Lung (tissue), 12 donors: ENCODE results near the gene ZSCAN25. TPM values are rescaled to one million over a fixed set of nuclear protein-coding genes. Genes with fewer than 3 reads are reported as not detected.

ENCODE experiments used
- ATAC-seq: fragments of 200-7000 bp; cut with Tn5 transposase; one replicate; pipeline ENCODE4 v1.9.1; 2020; ENCODE audit warnings: moderate number of reproducible peaks; ENCODE audit not compliant: insufficient read depth, low FRiP score
- DNase-seq, 3 donors: peaks; one replicate each; pipeline ENCODE4 v3.0.0-alpha.2; 2013 to 2017
- H3K27ac ChIP-seq, 2 donors: one replicate each; pipeline ENCODE4 v1.5.1; 2013; ENCODE audit warnings: mild to moderate bottlenecking in 2 of 2, moderate library complexity in 2 of 2, control low read depth in 1 of 2, inconsistent platforms in 1 of 2, low read depth in 1 of 2, low read length in 1 of 2
- H3K27me3 ChIP-seq, 3 donors: one replicate each; pipeline ENCODE4 v1.5.1; 2013; ENCODE audit warnings: low read length in 2 of 3; ENCODE audit not compliant: control insufficient read depth in 3 of 3, insufficient read depth in 3 of 3
- H3K36me3 ChIP-seq, 4 donors: one replicate each; pipeline ENCODE4 v1.5.1; 2013; ENCODE audit warnings: low read length in 4 of 4, mild to moderate bottlenecking in 1 of 4, moderate library complexity in 1 of 4; ENCODE audit not compliant: control insufficient read depth in 4 of 4, insufficient read depth in 4 of 4
- H3K4me1 ChIP-seq, 5 donors: one replicate each; pipeline ENCODE4 v1.5.1; 2013; ENCODE audit warnings: low read length in 5 of 5, mild to moderate bottlenecking in 2 of 5, moderate library complexity in 1 of 5; ENCODE audit not compliant: control insufficient read depth in 5 of 5, insufficient read depth in 5 of 5
- H3K4me3 ChIP-seq: one replicate; pipeline ENCODE4 v1.5.1; 2013; ENCODE audit warnings: mild to moderate bottlenecking, control low read depth, moderate library complexity
- H3K9ac ChIP-seq, 2 donors: one replicate each; pipeline ENCODE4 v1.5.1; 2013; ENCODE audit warnings: low read length in 2 of 2, control low read depth in 1 of 2; ENCODE audit not compliant: insufficient read depth in 1 of 2
- H3K9me3 ChIP-seq, 4 donors: one replicate each; pipeline ENCODE4 v1.5.1; 2013; ENCODE audit warnings: low read length in 3 of 4, mild to moderate bottlenecking in 1 of 4, moderate library complexity in 1 of 4; ENCODE audit not compliant: control insufficient read depth in 4 of 4, insufficient read depth in 3 of 4
- WGBS, 2 donors: extraction: QIAGEN DNeasy Blood & Tissue Kit; methylation state at CpG; one replicate each; pipeline ENCODE4 v1.1.7; 2013; 5-methylcytosine and 5-hydroxymethylcytosine counted together
- polyA plus RNA-seq, 2 donors: library from polyadenylated mRNA; stranded (reverse); fragments of 200-250 nt; gene quantifications; one replicate each; pipeline ENCODE4 v1.2.1, GENCODE V29; 2013
- total RNA-seq, 2 donors: library from RNA; depleted of rRNA in 1 of 2; stranded (reverse); fragments of >200 nt in 1 of 2; gene quantifications; one replicate each; pipeline ENCODE4 v1.2.1, GENCODE V29; 2014 to 2021
- TF ChIP-seq, protein P1 (sequence below): IDR thresholded peaks from 2 replicates; pipeline ENCODE4 v1.5.1; 2012; ENCODE audit warnings: mild to moderate bottlenecking; ENCODE audit errors: control extremely low read depth, extremely low read depth
- donor health status: control.
- donor health status: control.
- donor health status: Bipolar disorder and iron deficiency.
- donor health status: healthy.
- donor health status: DM: yes; HTN: yes; CAD: no.

Gene ZSCAN25
- total and polyA plus RNA-seq, 4 donors: 5.7 to 24.0 (median 14.1) TPM

DNA sequence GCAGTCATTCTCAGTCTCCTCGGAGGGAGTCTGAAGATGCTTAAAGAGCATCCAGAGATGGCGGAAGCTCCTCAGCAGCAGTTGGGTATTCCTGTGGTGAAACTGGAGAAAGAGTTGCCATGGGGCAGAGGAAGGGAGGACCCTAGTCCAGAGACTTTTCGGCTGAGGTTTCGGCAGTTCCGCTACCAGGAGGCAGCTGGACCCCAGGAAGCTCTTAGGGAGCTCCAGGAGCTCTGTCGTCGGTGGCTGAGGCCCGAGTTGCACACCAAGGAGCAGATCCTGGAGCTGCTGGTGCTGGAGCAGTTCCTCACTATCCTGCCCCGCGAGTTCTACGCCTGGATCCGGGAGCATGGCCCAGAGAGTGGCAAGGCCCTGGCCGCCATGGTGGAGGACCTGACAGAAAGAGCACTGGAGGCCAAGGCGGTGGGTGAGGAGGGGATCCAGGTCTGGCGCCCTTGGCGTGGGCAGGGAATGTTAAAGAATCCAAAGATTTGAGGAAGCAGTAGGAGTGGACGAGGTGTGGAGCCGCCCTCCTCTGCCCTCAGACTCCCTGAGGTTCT is 2.9 kb downstream of the ZSCAN25 start:
- TF ChIP-seq, protein P1, sequence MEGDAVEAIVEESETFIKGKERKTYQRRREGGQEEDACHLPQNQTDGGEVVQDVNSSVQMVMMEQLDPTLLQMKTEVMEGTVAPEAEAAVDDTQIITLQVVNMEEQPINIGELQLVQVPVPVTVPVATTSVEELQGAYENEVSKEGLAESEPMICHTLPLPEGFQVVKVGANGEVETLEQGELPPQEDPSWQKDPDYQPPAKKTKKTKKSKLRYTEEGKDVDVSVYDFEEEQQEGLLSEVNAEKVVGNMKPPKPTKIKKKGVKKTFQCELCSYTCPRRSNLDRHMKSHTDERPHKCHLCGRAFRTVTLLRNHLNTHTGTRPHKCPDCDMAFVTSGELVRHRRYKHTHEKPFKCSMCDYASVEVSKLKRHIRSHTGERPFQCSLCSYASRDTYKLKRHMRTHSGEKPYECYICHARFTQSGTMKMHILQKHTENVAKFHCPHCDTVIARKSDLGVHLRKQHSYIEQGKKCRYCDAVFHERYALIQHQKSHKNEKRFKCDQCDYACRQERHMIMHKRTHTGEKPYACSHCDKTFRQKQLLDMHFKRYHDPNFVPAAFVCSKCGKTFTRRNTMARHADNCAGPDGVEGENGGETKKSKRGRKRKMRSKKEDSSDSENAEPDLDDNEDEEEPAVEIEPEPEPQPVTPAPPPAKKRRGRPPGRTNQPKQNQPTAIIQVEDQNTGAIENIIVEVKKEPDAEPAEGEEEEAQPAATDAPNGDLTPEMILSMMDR: no peak
- 94 to 95% methylated on average over 18 of the region's 18 CpGs for WGBS, 2 donors
- DNase-seq (no peak), ATAC-seq (no peak)
- Histone ChIP-seq H3K4me3 (no peak overlapping the region), H3K27me3 (no peaks in the 10 kb centered on the region), H3K9ac (no peak overlapping the region), H3K36me3 (peaks cover 31 to 51% (median 39%) of the 10 kb centered on the region in 4 donors), H3K9me3 (no peaks in the 10 kb centered on the region), H3K4me1 (peaks cover 0 to 8% (median 6%) of the 10 kb centered on the region in 5 donors), H3K27ac (no peak overlapping the region)

DNA sequence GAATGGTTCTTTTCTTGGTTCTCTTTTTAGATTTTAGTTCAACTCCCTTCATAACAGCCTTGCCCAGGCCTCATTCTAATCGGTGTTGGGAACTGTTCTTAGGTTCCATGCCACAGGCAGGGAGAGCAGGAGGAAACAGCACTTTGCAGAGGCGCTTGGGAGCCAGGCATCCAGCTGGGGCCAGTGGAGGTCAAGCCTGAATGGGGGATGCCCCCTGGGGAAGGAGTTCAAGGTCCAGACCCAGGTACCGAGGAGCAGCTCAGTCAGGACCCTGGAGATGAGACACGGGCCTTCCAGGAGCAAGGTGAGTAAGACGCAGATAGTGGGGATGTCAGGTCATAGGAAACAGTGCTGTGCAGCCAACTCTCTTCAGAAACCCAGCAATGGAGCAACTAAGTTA is 4.5 kb downstream of the ZSCAN25 start:
- peaks cover 39 to 66% (median 50%) of the 10 kb centered on the region in 4 donors for H3K36me3 ChIP-seq
- no peaks in the 10 kb centered on the region for H3K9me3 ChIP-seq
- WGBS, 2 donors: 92 to 95% methylated on average over 5 of the region's 5 CpGs
- peaks cover 0 to 8% (median 6%) of the 10 kb centered on the region in 5 donors for H3K4me1 ChIP-seq
- DNase-seq: no peak
- ATAC-seq: no peak
- no peak overlapping the region for H3K9ac ChIP-seq
- TF ChIP-seq, protein P1: no peak
- no peak overlapping the region for H3K27ac ChIP-seq
- H3K27me3 ChIP-seq: no peaks in the 10 kb centered on the region
- no peak overlapping the region for H3K4me3 ChIP-seq

DNA sequence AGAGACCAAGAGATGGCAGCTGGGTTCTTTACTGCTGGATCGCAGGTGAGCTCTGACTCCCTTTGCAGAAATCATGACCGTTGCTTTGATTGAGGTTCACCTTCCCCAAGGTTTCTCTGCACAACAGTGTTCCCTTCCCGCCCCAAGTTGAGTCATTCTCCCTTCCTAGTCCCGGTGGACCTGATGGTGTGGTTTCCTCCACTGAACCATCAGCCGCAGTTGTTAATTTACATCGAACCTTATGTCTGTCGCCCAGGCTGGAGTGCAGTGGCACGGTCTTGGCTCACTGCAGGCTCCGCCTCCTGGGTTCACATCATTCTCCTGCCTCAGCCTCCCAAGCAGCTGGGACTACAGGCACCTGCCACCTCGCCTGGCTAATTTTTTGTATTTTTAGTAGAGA is 5.8 kb downstream of the ZSCAN25 start:
- H3K9me3 ChIP-seq: no peaks in the 10 kb centered on the region
- WGBS, 2 donors: 93 to 94% methylated on average over 10 of the region's 10 CpGs
- no peak overlapping the region for H3K9ac ChIP-seq
- H3K27ac ChIP-seq: no peak overlapping the region
- no peaks in the 10 kb centered on the region for H3K27me3 ChIP-seq
- no peak for DNase-seq
- no peak overlapping the region for H3K4me3 ChIP-seq
- H3K4me1 ChIP-seq: peaks cover 0 to 4% (median 4%) of the 10 kb centered on the region in 5 donors
- peaks cover 48 to 70% (median 55%) of the 10 kb centered on the region in 4 donors for H3K36me3 ChIP-seq
- no peak for ATAC-seq
- TF ChIP-seq, protein P1: no peak
